Measurements from ENCODE around the gene FAF2.
A peak's percentile ranks its signal among the peaks of the same experiment; 100 is the strongest.

The FAF2 gene

GRCh38 chr5:176446028-176446665, 2.0 kb upstream of the FAF2 start:
- H3K4me3 ChIP-seq (ENCODE audit: low read depth in 1 of 2, low read length in 2 of 2): no peak overlapping the region
- DNase-seq: no peak
- no peak overlapping the region for H3K9ac ChIP-seq (ENCODE audit: low read depth, low read length)
- TF ChIP-seq, protein P1, sequence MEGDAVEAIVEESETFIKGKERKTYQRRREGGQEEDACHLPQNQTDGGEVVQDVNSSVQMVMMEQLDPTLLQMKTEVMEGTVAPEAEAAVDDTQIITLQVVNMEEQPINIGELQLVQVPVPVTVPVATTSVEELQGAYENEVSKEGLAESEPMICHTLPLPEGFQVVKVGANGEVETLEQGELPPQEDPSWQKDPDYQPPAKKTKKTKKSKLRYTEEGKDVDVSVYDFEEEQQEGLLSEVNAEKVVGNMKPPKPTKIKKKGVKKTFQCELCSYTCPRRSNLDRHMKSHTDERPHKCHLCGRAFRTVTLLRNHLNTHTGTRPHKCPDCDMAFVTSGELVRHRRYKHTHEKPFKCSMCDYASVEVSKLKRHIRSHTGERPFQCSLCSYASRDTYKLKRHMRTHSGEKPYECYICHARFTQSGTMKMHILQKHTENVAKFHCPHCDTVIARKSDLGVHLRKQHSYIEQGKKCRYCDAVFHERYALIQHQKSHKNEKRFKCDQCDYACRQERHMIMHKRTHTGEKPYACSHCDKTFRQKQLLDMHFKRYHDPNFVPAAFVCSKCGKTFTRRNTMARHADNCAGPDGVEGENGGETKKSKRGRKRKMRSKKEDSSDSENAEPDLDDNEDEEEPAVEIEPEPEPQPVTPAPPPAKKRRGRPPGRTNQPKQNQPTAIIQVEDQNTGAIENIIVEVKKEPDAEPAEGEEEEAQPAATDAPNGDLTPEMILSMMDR (IDR thresholded peaks at IDR 0.05; ENCODE audit: borderline replicate concordance, extremely low read depth, low read length, poor library complexity, severe bottlenecking): no peak
- TF ChIP-seq EZH2 (IDR thresholded peaks at IDR 0.05; ENCODE audit: borderline replicate concordance, low read depth, low read length, severe bottlenecking): no peak
- no peaks in the 10 kb centered on the region for H3K9me3 ChIP-seq (ENCODE audit: insufficient read depth, low read length, severe bottlenecking)
- no peaks in the 10 kb centered on the region for H3K27me3 ChIP-seq (ENCODE audit: insufficient read depth, low read length, poor library complexity)
- no peaks in the 10 kb centered on the region for H4K20me1 ChIP-seq (ENCODE audit: insufficient read depth, low read length)
- peaks cover 27% of the 10 kb centered on the region for H3K4me1 ChIP-seq (ENCODE audit: insufficient read depth, low read length)
- ATAC-seq (ENCODE audit: insufficient read depth, low read depth): no peak
- no peak overlapping the region for H2AFZ ChIP-seq (ENCODE audit: low read depth, low read length)
- no peaks in the 10 kb centered on the region; the same call in 1 of the 2 replicates for H3K36me3 ChIP-seq (ENCODE audit: insufficient read depth, low read length)
- peaks cover 39% of the 10 kb centered on the region for H3K79me2 ChIP-seq (ENCODE audit: insufficient read depth, low read length)
- no peak overlapping the region for H3K27ac ChIP-seq (ENCODE audit: low read length)
- H3K4me2 ChIP-seq (ENCODE audit: insufficient read depth, low read length): 0 out of 2 replicates have a peak overlapping the region, but pooled peaks have one; percentile 8

GRCh38 chr5:176446884-176447590, 1.1 kb upstream of the FAF2 start:
- Histone ChIP-seq H3K4me3 (ENCODE audit: low read depth in 1 of 2, low read length in 2 of 2) (peak overlapping the region; percentile 49 to 82), H2AFZ (ENCODE audit: low read depth, low read length) (peak overlapping the region; percentile 89), H3K9ac (ENCODE audit: low read depth, low read length) (peak overlapping the region; percentile 92), H3K79me2 (ENCODE audit: insufficient read depth, low read length) (peaks cover 46% of the 10 kb centered on the region), H3K27ac (ENCODE audit: low read length) (peak overlapping the region; percentile 91), H3K4me1 (ENCODE audit: insufficient read depth, low read length) (peaks cover 30% of the 10 kb centered on the region), H3K27me3 (ENCODE audit: insufficient read depth, low read length, poor library complexity) (no peaks in the 10 kb centered on the region), H3K36me3 (ENCODE audit: insufficient read depth, low read length) (peaks cover 2% of the 10 kb centered on the region; the same call in 1 of the 2 replicates), H4K20me1 (ENCODE audit: insufficient read depth, low read length) (no peaks in the 10 kb centered on the region), H3K4me2 (ENCODE audit: insufficient read depth, low read length) (peak overlapping the region; percentile 89), H3K9me3 (ENCODE audit: insufficient read depth, low read length, severe bottlenecking) (no peaks in the 10 kb centered on the region)
- DNase-seq: peak; percentile 37
- ATAC-seq (ENCODE audit: insufficient read depth, low read depth): peak; percentile 13; the same call in 1 of the 3 replicates
- TF ChIP-seq, protein P1 (IDR thresholded peaks at IDR 0.05; ENCODE audit: borderline replicate concordance, extremely low read depth, low read length, poor library complexity, severe bottlenecking): no peak
- no peak for TF ChIP-seq EZH2 (IDR thresholded peaks at IDR 0.05; ENCODE audit: borderline replicate concordance, low read depth, low read length, severe bottlenecking)

DNA sequence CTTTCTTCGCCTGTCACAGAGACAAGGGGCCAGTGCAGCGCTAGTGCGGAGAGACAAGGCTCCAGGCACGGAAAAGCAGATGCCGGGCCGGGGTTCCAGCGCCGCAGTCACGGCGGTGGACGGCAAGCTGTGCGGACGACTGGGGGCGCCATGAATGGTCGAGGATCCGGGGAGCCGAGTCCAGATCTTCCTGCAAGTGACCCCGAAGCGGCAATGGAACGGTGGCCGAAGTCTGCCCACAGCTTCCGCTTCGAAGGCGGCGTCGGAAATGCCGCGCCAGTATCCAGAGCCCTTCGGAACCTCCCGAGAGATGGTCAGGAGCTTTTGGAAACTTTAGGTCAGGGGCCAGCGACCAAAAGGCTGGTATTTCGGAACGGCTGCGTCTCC, 601 bp upstream of the FAF2 start:
- no peaks in the 10 kb centered on the region for H3K27me3 ChIP-seq (ENCODE audit: insufficient read depth, low read length, poor library complexity)
- H3K9ac ChIP-seq (ENCODE audit: low read depth, low read length): peak overlapping the region; percentile 92
- TF ChIP-seq, protein P1 (IDR thresholded peaks at IDR 0.05; ENCODE audit: borderline replicate concordance, extremely low read depth, low read length, poor library complexity, severe bottlenecking): no peak
- no peak for TF ChIP-seq EZH2 (IDR thresholded peaks at IDR 0.05; ENCODE audit: borderline replicate concordance, low read depth, low read length, severe bottlenecking)
- peak overlapping the region; percentile 49 to 82 for H3K4me3 ChIP-seq (ENCODE audit: low read depth in 1 of 2, low read length in 2 of 2)
- peaks cover 51% of the 10 kb centered on the region for H3K79me2 ChIP-seq (ENCODE audit: insufficient read depth, low read length)
- peak; percentile 15; the same call in 1 of the 3 replicates for ATAC-seq (ENCODE audit: insufficient read depth, low read depth)
- 0 out of 2 replicates have a peak, but pooled peaks cover 3% of the 10 kb centered on the region for H4K20me1 ChIP-seq (ENCODE audit: insufficient read depth, low read length)
- peak overlapping the region; percentile 91 for H3K27ac ChIP-seq (ENCODE audit: low read length)
- no peaks in the 10 kb centered on the region for H3K9me3 ChIP-seq (ENCODE audit: insufficient read depth, low read length, severe bottlenecking)
- peak overlapping the region; percentile 89 for H3K4me2 ChIP-seq (ENCODE audit: insufficient read depth, low read length)
- no peak for DNase-seq
- H3K4me1 ChIP-seq (ENCODE audit: insufficient read depth, low read length): peaks cover 30% of the 10 kb centered on the region
- peak overlapping the region; percentile 89 for H2AFZ ChIP-seq (ENCODE audit: low read depth, low read length)
- peaks cover 7% of the 10 kb centered on the region for H3K36me3 ChIP-seq (ENCODE audit: insufficient read depth, low read length)
